Neutrophil (primary cell): ENCODE data around the gene SH3BGRL2.

Source experiments
- H3K27ac ChIP-seq: fragments of 200-600 bp; sonication (generic); 2 replicates; pipeline ENCODE4 v1.5.1; 2016; ENCODE audit warnings: mild to moderate bottlenecking, moderate library complexity
- H3K27me3 ChIP-seq: fragments of 200-600 bp; sonication (generic); 2 replicates; pipeline ENCODE4 v1.6.0; 2016; ENCODE audit warnings: mild to moderate bottlenecking
- H3K36me3 ChIP-seq: fragments of 200-600 bp; sonication (generic); 2 replicates; pipeline ENCODE4 v1.5.1; 2017
- H3K4me1 ChIP-seq, 2 experiments: fragments of 200-600 bp in 1 of 2; sonication (generic) in 1 of 2; 1 replicate in 1 of 2; 2 replicates in 1 of 2; pipeline versions ENCODE4 v1.5.1 to v1.6.1; 2013 to 2016; ENCODE audit warnings: low read depth in 1 of 2, low read length in 1 of 2, mild to moderate bottlenecking in 1 of 2, moderate library complexity in 1 of 2; ENCODE audit not compliant: control insufficient read depth in 1 of 2, insufficient read depth in 1 of 2
- H3K4me3 ChIP-seq, 2 experiments: fragments of 200-600 bp in 1 of 2; sonication (generic) in 1 of 2; 1 replicate in 1 of 2; 2 replicates in 1 of 2; pipeline ENCODE4 v1.5.1; 2013 to 2016; ENCODE audit warnings: low read depth in 1 of 2, low read length in 1 of 2, mild to moderate bottlenecking in 1 of 2, moderate library complexity in 1 of 2
- H3K9me3 ChIP-seq: fragments of 200-600 bp; sonication (generic); 2 replicates; pipeline ENCODE4 v1.5.1; 2016
- TF ChIP-seq, protein P1 (sequence below): fragments of 200-600 bp; sonication (generic); IDR thresholded peaks from 2 replicates; pipeline ENCODE4 v1.5.1; 2016; ENCODE audit warnings: antibody characterized with exemption

SH3BGRL2 gene

GRCh38 chr6:79609225-79609595 is 21.9 kb upstream of the SH3BGRL2 start:
- Histone ChIP-seq H3K27ac (no peak overlapping the region), H3K4me1 (no peaks in the 10 kb centered on the region), H3K4me3 (no peak overlapping the region), H3K9me3 (no peaks in the 10 kb centered on the region), H3K27me3 (no peaks in the 10 kb centered on the region), H3K36me3 (no peaks in the 10 kb centered on the region)
- TF ChIP-seq, protein P1, sequence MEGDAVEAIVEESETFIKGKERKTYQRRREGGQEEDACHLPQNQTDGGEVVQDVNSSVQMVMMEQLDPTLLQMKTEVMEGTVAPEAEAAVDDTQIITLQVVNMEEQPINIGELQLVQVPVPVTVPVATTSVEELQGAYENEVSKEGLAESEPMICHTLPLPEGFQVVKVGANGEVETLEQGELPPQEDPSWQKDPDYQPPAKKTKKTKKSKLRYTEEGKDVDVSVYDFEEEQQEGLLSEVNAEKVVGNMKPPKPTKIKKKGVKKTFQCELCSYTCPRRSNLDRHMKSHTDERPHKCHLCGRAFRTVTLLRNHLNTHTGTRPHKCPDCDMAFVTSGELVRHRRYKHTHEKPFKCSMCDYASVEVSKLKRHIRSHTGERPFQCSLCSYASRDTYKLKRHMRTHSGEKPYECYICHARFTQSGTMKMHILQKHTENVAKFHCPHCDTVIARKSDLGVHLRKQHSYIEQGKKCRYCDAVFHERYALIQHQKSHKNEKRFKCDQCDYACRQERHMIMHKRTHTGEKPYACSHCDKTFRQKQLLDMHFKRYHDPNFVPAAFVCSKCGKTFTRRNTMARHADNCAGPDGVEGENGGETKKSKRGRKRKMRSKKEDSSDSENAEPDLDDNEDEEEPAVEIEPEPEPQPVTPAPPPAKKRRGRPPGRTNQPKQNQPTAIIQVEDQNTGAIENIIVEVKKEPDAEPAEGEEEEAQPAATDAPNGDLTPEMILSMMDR: no peak

DNA sequence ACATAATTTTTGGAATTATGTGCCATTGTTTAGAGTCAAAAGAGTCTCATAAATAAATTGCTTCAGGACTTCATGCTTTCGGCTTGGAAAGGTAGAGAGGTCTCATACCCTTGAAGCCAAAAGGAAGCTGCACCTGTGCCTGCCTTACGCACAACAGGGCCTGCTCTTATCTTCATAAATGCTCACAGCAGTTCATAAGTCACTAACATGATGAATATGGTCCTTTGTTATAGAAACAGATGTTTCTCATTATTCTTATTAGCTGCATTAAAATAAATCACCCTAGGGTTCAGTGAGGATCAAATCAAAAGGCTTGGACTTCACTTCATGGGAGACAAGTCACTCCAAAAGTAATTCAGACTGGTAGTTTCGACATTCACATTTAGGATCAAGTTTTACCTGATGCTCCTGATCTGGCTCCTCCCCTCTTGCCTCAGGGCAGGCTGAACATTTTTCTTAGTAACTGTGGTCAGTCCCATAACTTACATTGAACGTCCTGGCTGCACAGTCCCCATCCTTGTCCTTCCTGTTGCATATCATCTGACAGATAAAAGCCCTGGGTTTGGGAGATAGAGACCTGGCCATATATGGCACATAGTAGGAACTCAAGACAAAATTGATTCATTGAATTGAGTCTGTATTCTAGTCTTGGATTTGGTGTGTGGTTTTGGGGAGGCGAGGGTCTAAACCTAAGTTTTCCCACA is 20.7 kb upstream of the SH3BGRL2 start:
- Histone ChIP-seq H3K27me3 (no peaks in the 10 kb centered on the region), H3K4me1 (no peaks in the 10 kb centered on the region), H3K27ac (no peak overlapping the region), H3K9me3 (no peaks in the 10 kb centered on the region), H3K36me3 (no peaks in the 10 kb centered on the region), H3K4me3 (no peak overlapping the region)
- TF ChIP-seq, protein P1: no peak

- TF ChIP-seq, protein P1: no peak
- no peak overlapping the region for H3K27ac ChIP-seq
- H3K9me3 ChIP-seq: no peaks in the 10 kb centered on the region
- no peaks in the 10 kb centered on the region for H3K4me1 ChIP-seq
- H3K27me3 ChIP-seq: no peaks in the 10 kb centered on the region
- no peak overlapping the region for H3K4me3 ChIP-seq
- no peaks in the 10 kb centered on the region for H3K36me3 ChIP-seq
These were observed 18.7 kb upstream of the SH3BGRL2 start for GRCh38 chr6:79612457-79612856.

DNA sequence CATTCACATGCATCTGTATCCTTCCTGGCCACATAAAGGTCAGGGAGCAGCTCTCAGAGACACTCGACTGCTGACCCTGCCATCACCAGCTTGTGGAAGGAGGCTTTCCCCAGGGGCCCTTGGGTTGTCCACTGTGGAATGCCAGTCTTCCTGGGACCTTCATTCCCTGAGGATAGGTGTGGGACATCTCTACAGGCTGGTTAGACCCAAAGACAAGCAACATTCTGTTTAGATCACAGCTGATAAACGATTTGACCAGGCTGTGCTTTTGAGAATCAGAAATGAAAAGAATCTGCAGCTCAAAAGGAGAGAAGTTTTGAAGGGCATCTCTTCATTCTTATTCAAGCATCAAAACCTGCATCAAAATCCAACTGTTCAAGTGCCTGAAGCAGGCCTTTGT is 18.2 kb upstream of the SH3BGRL2 start:
- Histone ChIP-seq H3K4me3 (no peak overlapping the region), H3K27me3 (no peaks in the 10 kb centered on the region), H3K4me1 (no peaks in the 10 kb centered on the region), H3K36me3 (no peaks in the 10 kb centered on the region), H3K27ac (no peak overlapping the region), H3K9me3 (no peaks in the 10 kb centered on the region)
- TF ChIP-seq, protein P1: no peak

DNA sequence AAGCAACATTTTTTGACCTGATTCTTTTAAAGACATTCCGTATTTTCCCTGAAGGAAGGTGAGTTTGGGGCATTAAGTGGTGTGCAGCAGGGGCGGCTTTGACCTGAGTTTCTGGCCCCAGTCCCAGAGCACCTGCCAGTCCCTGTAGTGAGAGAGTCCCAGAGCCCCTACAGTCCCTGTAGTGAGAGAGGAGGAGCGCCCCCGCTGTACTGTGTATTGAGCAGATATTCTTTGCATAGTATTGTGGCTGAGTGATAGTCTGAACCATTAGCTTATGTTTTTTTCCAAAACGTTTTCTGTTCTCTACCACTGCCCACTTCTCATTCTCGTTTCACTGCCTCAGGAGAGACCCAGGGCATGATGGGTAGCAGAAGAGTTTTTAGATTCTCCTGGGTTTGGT is 17.2 kb upstream of the SH3BGRL2 start:
- Histone ChIP-seq H3K4me1 (no peaks in the 10 kb centered on the region), H3K36me3 (no peaks in the 10 kb centered on the region), H3K4me3 (no peak overlapping the region), H3K27me3 (no peaks in the 10 kb centered on the region), H3K9me3 (no peaks in the 10 kb centered on the region), H3K27ac (no peak overlapping the region)
- TF ChIP-seq, protein P1: no peak
